Activated T-cell treated with anti-CD3 and anti-CD28 coated beads, Interleukin-2, amount 50 U/mL, for 4 hours (primary cell): Measurements from ENCODE around the gene RFXANK. TPM values are rescaled to one million over a fixed set of nuclear protein-coding genes. Genes with fewer than 3 reads are reported as not detected.

Source experiments
- total RNA-seq, 3 donors: library from RNA; stranded (reverse); gene quantifications; one replicate each; pipeline ENCODE4 v1.2.1, GENCODE V29; 2021

The RFXANK gene
- total RNA-seq, 3 donors from 2014 or later, result 110 to 120 (median 118) TPM

Other genes with a start within 250 kb of the RFXANK start
- 10 to 100 TPM; 66.8 to 76.6 (median 71.8) TPM for gene SUGP2, start 158.7 kb upstream of the RFXANK start, total RNA-seq
- gene ARMC6, start 158.7 kb upstream of the RFXANK start, total RNA-seq, result 10 to 100 TPM; 80.0 to 93.9 (median 80.6) TPM
- 10 to 100 TPM in 1 of 3 donors, 1 to 10 TPM in 2; 8.9 to 11.1 (median 8.9) TPM for gene SLC25A42, start 128.3 kb upstream of the RFXANK start, total RNA-seq
- gene TMEM161A, start 53.8 kb upstream of the RFXANK start, total RNA-seq, result 10 to 100 TPM; 42.3 to 43.2 (median 43.1) TPM
- 1 to 10 TPM; 2.2 to 3.7 (median 2.3) TPM for gene MEF2B, start 22.0 kb upstream of the RFXANK start, total RNA-seq
- 10 to 100 TPM; 38.0 to 43.1 (median 38.6) TPM for gene BORCS8, start 106 bp upstream of the RFXANK start, total RNA-seq
- 10 to 100 TPM; 57.9 to 71.7 (median 66.6) TPM for gene NR2C2AP, start 11.2 kb downstream of the RFXANK start, total RNA-seq
- gene NCAN, start 19.7 kb downstream of the RFXANK start, total RNA-seq, result under 1 TPM in 2 of 3 donors, not detected in 1; 0.05 to 0.08 TPM
- not detected for gene TM6SF2, start 81.0 kb downstream of the RFXANK start, total RNA-seq
- 10 to 100 TPM; 54.8 to 61.8 (median 61.3) TPM for gene SUGP1, start 128.3 kb downstream of the RFXANK start, total RNA-seq
- 10 to 100 TPM; 59.2 to 63.6 (median 62.8) TPM for gene MAU2, start 128.6 kb downstream of the RFXANK start, total RNA-seq
- 100 to 1,000 TPM; 187 to 240 (median 205) TPM for gene GATAD2A, start 213.4 kb downstream of the RFXANK start, total RNA-seq